Glutamatergic neuron (in vitro differentiated cells): ENCODE measurements around the gene DDX51. TPM values are rescaled to one million over a fixed set of nuclear protein-coding genes. Genes with fewer than 3 reads are reported as not detected.

Source experiments
- DNase-seq: peaks from one replicate; pipeline ENCODE4 v3.0.0; 2022
- H3K27ac Mint-ChIP-seq: one replicate; pipeline ENCODE4 v1.8.0; 2020; ENCODE audit warnings: mild to moderate bottlenecking, mixed read lengths, inconsistent platforms; ENCODE audit not compliant: unreplicated experiment
- H3K27me3 Mint-ChIP-seq: one replicate; pipeline ENCODE4 v1.8.0; 2020; ENCODE audit warnings: mild to moderate bottlenecking, moderate library complexity, mixed read lengths, inconsistent platforms; ENCODE audit not compliant: unreplicated experiment
- H3K36me3 Mint-ChIP-seq: one replicate; pipeline ENCODE4 v1.8.0; 2020; ENCODE audit warnings: mild to moderate bottlenecking, mixed read lengths, inconsistent platforms; ENCODE audit not compliant: unreplicated experiment
- H3K4me1 Mint-ChIP-seq: one replicate; pipeline ENCODE4 v1.8.0; 2020; ENCODE audit warnings: mild to moderate bottlenecking, low read depth, mixed read lengths, inconsistent platforms; ENCODE audit not compliant: unreplicated experiment
- H3K4me3 Mint-ChIP-seq: one replicate; pipeline ENCODE4 v1.8.0; 2020; ENCODE audit warnings: mild to moderate bottlenecking, mixed read lengths, inconsistent platforms; ENCODE audit not compliant: unreplicated experiment
- H3K9me3 Mint-ChIP-seq: one replicate; pipeline ENCODE4 v1.8.0; 2020; ENCODE audit warnings: mild to moderate bottlenecking, moderate library complexity, mixed read lengths, inconsistent platforms; ENCODE audit not compliant: unreplicated experiment
- total RNA-seq: library from RNA; stranded (reverse); fragmentation: NEBNext Ultra II Directional; extraction: Animal tissue kit (Norgen Biotek cat#: 25700); gene quantifications from one replicate; pipeline ENCODE4 v1.2.1, GENCODE V29; 2021; ENCODE audit not compliant: unreplicated experiment
- TF ChIP-seq, protein P1 (sequence below): fragments of 200-600 bp; sonication (generic); IDR thresholded peaks from one replicate; pipeline ENCODE4 v1.5.0; 2021; ENCODE audit not compliant: partially characterized antibody, unreplicated experiment

Gene DDX51
- total RNA-seq, 1 donor from 2014 or later, result 24.9 TPM

DNA sequence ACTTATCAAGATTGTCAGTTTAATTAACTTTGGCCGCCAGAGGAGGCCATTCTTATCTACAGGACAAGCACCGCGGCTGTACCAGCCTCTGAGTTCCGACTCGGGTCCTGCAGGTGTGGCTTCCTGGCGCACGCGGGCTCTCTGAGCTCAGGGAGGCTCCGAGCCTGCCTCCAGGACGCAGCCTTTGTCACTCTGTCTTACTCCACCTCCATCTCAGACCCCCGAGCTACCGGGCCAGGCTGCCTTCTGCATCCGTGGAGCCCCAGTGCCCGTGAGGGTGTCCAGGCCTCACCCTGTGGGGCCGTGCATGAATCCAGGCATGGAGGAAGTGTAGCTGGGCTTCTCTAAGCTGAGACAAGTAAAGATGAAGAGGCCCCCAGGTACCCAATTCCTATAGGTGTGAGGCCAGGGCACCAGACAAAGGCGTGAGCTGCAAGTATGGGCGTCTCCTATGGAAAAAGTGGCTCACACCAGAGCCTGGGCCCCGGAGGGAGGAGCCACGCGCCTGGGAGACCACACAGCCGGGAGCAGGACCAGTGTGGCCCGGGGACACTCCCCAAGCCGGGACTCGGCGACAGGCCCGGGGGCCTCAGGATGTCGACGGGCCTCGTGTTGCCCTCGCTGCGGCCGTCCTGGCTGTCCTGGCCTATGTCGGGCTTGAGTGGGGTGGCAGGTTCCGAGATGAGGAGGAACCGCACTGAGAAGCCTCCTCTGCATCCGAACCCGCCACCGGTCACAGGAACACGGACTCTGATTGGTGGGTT lies 42.9 kb upstream of the DDX51 start:
- Mint-ChIP-seq H3K4me1 (no peaks in the 10 kb centered on the region), H3K27ac (no peak overlapping the region), H3K9me3 (peaks cover 15% of the 10 kb centered on the region), H3K36me3 (peaks cover 17% of the 10 kb centered on the region), H3K27me3 (peaks cover 8% of the 10 kb centered on the region), H3K4me3 (no peak overlapping the region)
- DNase-seq, result no peak
- TF ChIP-seq, protein P1, sequence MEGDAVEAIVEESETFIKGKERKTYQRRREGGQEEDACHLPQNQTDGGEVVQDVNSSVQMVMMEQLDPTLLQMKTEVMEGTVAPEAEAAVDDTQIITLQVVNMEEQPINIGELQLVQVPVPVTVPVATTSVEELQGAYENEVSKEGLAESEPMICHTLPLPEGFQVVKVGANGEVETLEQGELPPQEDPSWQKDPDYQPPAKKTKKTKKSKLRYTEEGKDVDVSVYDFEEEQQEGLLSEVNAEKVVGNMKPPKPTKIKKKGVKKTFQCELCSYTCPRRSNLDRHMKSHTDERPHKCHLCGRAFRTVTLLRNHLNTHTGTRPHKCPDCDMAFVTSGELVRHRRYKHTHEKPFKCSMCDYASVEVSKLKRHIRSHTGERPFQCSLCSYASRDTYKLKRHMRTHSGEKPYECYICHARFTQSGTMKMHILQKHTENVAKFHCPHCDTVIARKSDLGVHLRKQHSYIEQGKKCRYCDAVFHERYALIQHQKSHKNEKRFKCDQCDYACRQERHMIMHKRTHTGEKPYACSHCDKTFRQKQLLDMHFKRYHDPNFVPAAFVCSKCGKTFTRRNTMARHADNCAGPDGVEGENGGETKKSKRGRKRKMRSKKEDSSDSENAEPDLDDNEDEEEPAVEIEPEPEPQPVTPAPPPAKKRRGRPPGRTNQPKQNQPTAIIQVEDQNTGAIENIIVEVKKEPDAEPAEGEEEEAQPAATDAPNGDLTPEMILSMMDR, result no peak

DNA sequence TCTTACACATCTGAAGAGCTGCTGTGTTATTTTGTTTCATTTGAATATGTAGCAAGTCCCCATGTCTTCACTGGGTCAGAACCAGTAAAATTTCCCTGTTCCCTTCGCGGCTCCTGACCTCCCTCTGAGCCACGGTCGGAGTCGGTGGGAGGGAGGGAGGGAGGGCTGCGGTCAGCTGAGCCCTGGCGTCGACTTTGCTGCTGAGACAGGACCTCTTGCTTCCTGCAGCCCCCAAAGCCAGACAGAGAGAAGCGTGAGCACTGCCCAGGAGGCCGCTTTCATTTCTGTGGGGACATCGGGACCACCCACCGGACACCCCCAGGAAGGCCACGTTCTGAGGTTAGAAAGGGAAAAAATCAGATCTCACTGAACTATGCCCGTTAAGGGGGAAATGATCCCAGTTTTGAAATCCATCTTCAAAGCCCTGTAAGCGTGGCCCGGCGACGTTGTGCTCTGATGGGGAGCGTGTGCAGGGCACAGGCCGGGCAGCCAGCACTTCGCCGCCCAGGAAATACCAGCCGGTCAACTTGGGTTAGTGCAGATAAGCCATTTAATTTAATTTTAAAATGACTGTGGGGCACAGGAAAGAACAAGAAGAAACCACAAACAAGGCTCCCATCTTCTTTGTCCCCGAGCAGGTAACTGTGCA lies 42.2 kb upstream of the DDX51 start:
- H3K4me3 Mint-ChIP-seq, result no peak overlapping the region
- no peak for DNase-seq
- TF ChIP-seq, protein P1, result no peak
- H3K4me1 Mint-ChIP-seq, result peaks cover 1% of the 10 kb centered on the region
- H3K27me3 Mint-ChIP-seq, result peaks cover 9% of the 10 kb centered on the region
- no peak overlapping the region for H3K27ac Mint-ChIP-seq
- peaks cover 17% of the 10 kb centered on the region for H3K36me3 Mint-ChIP-seq
- peaks cover 15% of the 10 kb centered on the region for H3K9me3 Mint-ChIP-seq

DNA sequence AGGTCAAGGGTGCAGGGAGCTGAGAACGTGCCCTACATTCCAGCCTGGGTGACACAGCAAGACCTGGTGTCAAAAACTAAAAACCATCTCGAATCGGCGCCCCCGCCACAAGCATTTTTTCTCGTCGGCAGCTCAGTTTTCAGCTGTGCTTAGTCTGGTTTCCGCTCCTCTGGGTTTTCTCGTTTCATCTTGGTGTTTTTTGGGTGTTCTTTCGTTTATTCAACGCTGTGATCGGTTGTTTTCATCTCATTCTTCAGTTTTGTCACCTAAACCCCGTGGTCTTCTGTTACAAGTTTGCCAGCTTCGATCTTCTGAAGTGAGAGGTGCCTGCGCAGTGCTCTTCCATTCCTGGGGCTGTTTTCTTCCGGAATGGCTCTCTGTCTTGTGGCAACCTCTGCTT lies 41.6 kb upstream of the DDX51 start:
- H3K36me3 Mint-ChIP-seq, result peaks cover 17% of the 10 kb centered on the region
- H3K4me1 Mint-ChIP-seq, result peaks cover 6% of the 10 kb centered on the region
- DNase-seq, result no peak
- peaks cover 14% of the 10 kb centered on the region for H3K27me3 Mint-ChIP-seq
- H3K9me3 Mint-ChIP-seq, result peaks cover 15% of the 10 kb centered on the region
- no peak overlapping the region for H3K27ac Mint-ChIP-seq
- no peak overlapping the region for H3K4me3 Mint-ChIP-seq
- TF ChIP-seq, protein P1, result no peak

DNA sequence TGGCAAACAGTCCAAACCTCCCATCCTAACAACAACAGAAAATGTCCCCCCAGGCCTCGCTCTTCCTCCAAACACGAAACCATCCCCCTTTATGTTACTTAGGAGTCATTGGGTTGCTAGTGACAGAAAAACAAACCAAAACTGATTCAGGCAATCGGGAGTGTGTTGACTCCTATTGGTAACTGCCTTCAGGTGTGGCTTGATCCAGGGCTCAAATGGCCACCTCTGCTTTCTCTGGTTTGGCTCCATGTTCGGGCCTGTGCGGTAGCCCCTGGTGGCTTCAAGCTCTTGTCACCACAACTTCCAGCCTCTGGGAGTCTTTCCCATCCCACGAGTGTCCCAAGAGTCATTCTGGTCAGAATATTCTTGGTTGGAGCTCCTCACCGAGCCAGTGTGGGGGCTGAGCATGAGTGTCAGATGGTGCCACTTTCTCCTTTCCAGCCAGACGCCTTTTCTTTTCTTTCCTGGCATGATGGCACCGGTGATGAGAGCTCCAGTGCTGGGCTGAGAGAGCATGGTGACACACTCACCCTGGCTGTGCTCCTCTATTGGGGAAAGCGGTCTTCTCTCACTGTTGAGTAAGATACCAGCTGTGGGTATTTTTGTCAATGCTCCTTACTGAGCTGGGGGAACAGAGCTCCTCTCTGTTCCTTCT lies 38.7 kb upstream of the DDX51 start:
- DNase-seq, result no peak
- H3K27ac Mint-ChIP-seq, result peak overlapping the region; percentile 38
- peaks cover 15% of the 10 kb centered on the region for H3K27me3 Mint-ChIP-seq
- H3K4me3 Mint-ChIP-seq, result no peak overlapping the region
- H3K4me1 Mint-ChIP-seq, result peaks cover 15% of the 10 kb centered on the region
- peaks cover 18% of the 10 kb centered on the region for H3K9me3 Mint-ChIP-seq
- TF ChIP-seq, protein P1, result no peak
- H3K36me3 Mint-ChIP-seq, result peaks cover 17% of the 10 kb centered on the region

DNA sequence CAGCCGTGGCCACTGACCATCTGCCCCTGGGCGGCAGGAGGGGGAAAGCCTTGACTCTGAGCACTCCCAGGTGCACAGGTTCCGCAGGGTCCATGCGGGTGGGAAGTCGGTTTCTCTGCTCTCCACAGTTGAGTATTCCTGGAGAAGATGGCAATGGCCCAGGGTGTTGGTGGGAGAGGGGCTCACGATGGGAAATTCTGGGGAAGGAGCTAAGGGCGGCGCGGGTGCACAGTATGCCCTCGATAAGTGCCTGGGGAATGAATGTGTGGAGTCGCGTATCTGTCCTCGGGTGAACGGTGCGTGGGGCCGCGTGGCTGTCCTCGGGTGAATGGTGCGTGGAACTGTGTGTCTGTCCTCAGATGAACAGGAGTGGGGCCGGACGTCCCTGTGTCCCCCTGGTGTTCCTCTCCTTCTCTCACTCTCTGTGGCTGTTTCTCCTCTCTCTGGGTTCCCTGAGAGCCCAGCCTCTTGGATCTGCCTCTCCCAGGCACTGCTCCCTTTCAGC lies 38.1 kb upstream of the DDX51 start:
- no peak for DNase-seq
- H3K36me3 Mint-ChIP-seq, result peaks cover 17% of the 10 kb centered on the region
- peaks cover 12% of the 10 kb centered on the region for H3K27me3 Mint-ChIP-seq
- H3K4me1 Mint-ChIP-seq, result peaks cover 15% of the 10 kb centered on the region
- H3K27ac Mint-ChIP-seq, result no peak overlapping the region
- H3K4me3 Mint-ChIP-seq, result no peak overlapping the region
- TF ChIP-seq, protein P1, result no peak
- H3K9me3 Mint-ChIP-seq, result peaks cover 18% of the 10 kb centered on the region
